ENCODE data around the gene TST. TPM values are rescaled to one million over a fixed set of nuclear protein-coding genes. Genes with fewer than 3 reads are reported as not detected.

Gene TST
- polyA plus RNA-seq, 1 donor from 2014 or later: 5.4 TPM

DNA sequence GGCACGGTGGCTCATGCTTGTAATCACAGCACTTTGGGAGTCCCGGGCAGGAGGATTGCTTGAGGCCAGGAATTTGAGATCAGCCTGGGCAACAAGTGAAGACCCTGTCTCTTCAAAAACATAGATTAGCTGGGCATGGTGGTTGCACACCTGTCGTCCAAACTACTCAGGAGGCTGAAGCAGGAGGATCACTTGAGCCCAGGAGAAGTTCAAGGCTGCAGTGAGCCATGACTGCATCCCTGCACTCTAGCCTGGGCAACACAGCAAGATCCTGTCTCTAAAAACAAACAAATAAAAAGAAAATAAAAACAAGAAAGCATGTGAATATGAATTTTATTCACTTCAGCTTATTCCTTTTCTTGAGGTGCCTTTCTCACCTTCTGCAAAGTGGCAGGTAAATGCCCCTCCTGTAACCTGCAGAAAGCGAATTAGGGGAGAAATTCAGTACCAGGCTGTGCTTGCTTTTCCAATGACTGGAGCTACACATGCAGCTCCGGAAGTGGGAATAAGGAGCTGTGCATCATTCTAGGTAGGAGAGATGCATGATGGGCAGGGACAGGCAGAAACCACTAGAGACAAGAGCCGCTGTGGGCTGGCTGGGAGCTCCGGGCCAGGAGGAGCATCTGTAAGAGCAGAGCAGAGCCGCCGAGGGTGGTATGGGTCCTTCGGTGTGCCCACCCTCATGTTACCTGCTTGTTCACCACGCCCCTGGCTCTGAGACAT lies 17.6 kb upstream of the TST start:
- no peaks in the 10 kb centered on the region for H3K79me2 ChIP-seq (replicated peaks; ENCODE audit: insufficient read depth, low read length)
- H3F3A ChIP-seq (ENCODE audit: insufficient read depth, low read length, poor library complexity, severe bottlenecking): no peaks in the 10 kb centered on the region
- no peak overlapping the region for H3K9ac ChIP-seq (ENCODE audit: low read length)
- H3K4me3 ChIP-seq (ENCODE audit: low read length): no peak overlapping the region
- no peaks in the 10 kb centered on the region for H3K36me3 ChIP-seq (ENCODE audit: insufficient read depth, low read length)
- no peaks in the 10 kb centered on the region for H4K20me1 ChIP-seq (ENCODE audit: insufficient read depth)
- no peaks in the 10 kb centered on the region for H3K9me3 ChIP-seq (ENCODE audit: low read length)
- H3K27ac ChIP-seq (ENCODE audit: low read length): no peak overlapping the region
- H3K27me3 ChIP-seq (ENCODE audit: insufficient read depth, low read depth, low read length): no peaks in the 10 kb centered on the region
- TF ChIP-seq MXI1 (conservative IDR thresholded peaks at IDR 0.05; ENCODE audit: poor library complexity, severe bottlenecking): no peak
- TF ChIP-seq SMC3 (conservative IDR thresholded peaks at IDR 0.05; ENCODE audit: poor library complexity): no peak
- TF ChIP-seq TAF1 (IDR thresholded peaks at IDR 0.05; ENCODE audit: low read depth): no peak
- TF ChIP-seq EP300 (conservative IDR thresholded peaks at IDR 0.05; ENCODE audit: poor library complexity, severe bottlenecking): no peak
- TF ChIP-seq, protein P1, sequence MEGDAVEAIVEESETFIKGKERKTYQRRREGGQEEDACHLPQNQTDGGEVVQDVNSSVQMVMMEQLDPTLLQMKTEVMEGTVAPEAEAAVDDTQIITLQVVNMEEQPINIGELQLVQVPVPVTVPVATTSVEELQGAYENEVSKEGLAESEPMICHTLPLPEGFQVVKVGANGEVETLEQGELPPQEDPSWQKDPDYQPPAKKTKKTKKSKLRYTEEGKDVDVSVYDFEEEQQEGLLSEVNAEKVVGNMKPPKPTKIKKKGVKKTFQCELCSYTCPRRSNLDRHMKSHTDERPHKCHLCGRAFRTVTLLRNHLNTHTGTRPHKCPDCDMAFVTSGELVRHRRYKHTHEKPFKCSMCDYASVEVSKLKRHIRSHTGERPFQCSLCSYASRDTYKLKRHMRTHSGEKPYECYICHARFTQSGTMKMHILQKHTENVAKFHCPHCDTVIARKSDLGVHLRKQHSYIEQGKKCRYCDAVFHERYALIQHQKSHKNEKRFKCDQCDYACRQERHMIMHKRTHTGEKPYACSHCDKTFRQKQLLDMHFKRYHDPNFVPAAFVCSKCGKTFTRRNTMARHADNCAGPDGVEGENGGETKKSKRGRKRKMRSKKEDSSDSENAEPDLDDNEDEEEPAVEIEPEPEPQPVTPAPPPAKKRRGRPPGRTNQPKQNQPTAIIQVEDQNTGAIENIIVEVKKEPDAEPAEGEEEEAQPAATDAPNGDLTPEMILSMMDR (IDR thresholded peaks at IDR 0.05; ENCODE audit: poor library complexity, severe bottlenecking): no peak
- no peak for TF ChIP-seq EZH2 (IDR thresholded peaks at IDR 0.05; ENCODE audit: borderline replicate concordance, insufficient read depth, low read length, poor library complexity, severe bottlenecking)
- no peak for TF ChIP-seq POLR2AphosphoS5 (IDR thresholded peaks at IDR 0.05)
- TF ChIP-seq RAD21 (conservative IDR thresholded peaks at IDR 0.05): no peak
- TF ChIP-seq, protein P2, sequence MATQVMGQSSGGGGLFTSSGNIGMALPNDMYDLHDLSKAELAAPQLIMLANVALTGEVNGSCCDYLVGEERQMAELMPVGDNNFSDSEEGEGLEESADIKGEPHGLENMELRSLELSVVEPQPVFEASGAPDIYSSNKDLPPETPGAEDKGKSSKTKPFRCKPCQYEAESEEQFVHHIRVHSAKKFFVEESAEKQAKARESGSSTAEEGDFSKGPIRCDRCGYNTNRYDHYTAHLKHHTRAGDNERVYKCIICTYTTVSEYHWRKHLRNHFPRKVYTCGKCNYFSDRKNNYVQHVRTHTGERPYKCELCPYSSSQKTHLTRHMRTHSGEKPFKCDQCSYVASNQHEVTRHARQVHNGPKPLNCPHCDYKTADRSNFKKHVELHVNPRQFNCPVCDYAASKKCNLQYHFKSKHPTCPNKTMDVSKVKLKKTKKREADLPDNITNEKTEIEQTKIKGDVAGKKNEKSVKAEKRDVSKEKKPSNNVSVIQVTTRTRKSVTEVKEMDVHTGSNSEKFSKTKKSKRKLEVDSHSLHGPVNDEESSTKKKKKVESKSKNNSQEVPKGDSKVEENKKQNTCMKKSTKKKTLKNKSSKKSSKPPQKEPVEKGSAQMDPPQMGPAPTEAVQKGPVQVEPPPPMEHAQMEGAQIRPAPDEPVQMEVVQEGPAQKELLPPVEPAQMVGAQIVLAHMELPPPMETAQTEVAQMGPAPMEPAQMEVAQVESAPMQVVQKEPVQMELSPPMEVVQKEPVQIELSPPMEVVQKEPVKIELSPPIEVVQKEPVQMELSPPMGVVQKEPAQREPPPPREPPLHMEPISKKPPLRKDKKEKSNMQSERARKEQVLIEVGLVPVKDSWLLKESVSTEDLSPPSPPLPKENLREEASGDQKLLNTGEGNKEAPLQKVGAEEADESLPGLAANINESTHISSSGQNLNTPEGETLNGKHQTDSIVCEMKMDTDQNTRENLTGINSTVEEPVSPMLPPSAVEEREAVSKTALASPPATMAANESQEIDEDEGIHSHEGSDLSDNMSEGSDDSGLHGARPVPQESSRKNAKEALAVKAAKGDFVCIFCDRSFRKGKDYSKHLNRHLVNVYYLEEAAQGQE (IDR thresholded peaks at IDR 0.05; ENCODE audit: borderline replicate concordance): no peak
- H2AFZ ChIP-seq (ENCODE audit: low read depth, low read length): no peak overlapping the region
- H3K4me2 ChIP-seq (ENCODE audit: low read length): no peak overlapping the region
- no peaks in the 10 kb centered on the region for H3K9me2 ChIP-seq (ENCODE audit: insufficient read depth, low read length)

DNA sequence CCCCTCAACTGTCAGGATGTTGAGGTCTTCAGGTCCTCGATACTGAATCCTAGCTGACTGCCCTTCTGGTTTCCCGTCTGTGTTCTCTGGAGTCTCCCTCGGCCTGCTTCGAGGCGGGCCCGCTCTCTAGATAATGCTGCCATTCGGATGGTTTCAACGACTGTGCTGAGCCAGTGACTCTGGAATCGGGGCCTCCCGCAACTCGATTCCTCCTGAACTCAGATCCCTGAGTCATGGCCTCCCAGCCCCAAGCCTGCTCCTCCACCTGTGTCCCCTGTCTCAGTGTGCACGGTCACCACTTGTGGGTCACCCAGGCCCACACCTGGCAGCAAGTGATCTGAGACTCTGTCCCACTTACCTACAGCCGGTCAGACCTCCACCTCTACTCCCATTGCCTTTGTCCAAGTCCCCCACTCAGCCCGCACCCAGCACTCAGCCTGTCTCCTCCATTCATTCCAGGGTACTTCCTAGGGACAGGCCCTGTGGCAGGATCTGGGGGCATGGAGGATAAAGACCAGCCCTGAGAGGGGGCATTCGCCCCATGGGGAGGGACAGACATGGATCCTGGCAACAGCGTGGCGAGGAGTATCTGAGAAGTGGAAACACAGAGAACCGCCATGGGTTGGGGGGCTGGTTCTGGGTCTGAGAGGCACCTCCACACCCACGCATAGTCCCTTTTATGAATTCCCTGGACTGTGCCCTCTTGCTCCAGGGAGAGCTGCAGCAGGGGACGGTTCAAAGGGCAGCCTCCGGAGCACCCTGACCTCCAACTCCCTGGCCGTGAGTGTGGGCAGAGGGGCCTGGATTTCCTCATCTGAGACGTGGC lies 14.6 kb upstream of the TST start:
- Histone ChIP-seq H3K9me2 (ENCODE audit: insufficient read depth, low read length) (no peaks in the 10 kb centered on the region), H4K20me1 (ENCODE audit: insufficient read depth) (no peaks in the 10 kb centered on the region), H3K79me2 (replicated peaks; ENCODE audit: insufficient read depth, low read length) (no peaks in the 10 kb centered on the region), H3F3A (ENCODE audit: insufficient read depth, low read length, poor library complexity, severe bottlenecking) (no peaks in the 10 kb centered on the region), H3K4me2 (ENCODE audit: low read length) (no peak overlapping the region), H3K9me3 (ENCODE audit: low read length) (no peaks in the 10 kb centered on the region), H3K4me3 (ENCODE audit: low read length) (no peak overlapping the region), H3K27me3 (ENCODE audit: insufficient read depth, low read depth, low read length) (no peaks in the 10 kb centered on the region), H3K9ac (ENCODE audit: low read length) (no peak overlapping the region), H3K27ac (ENCODE audit: low read length) (no peak overlapping the region), H2AFZ (ENCODE audit: low read depth, low read length) (no peak overlapping the region), H3K36me3 (ENCODE audit: insufficient read depth, low read length) (no peaks in the 10 kb centered on the region)
- TF ChIP-seq TAF1 (IDR thresholded peaks at IDR 0.05; ENCODE audit: low read depth) (no peak), POLR2AphosphoS5 (IDR thresholded peaks at IDR 0.05) (no peak), EZH2 (IDR thresholded peaks at IDR 0.05; ENCODE audit: borderline replicate concordance, insufficient read depth, low read length, poor library complexity, severe bottlenecking) (no peak), SMC3 (conservative IDR thresholded peaks at IDR 0.05; ENCODE audit: poor library complexity) (no peak), EP300 (conservative IDR thresholded peaks at IDR 0.05; ENCODE audit: poor library complexity, severe bottlenecking) (no peak)
- TF ChIP-seq, protein P2 (IDR thresholded peaks at IDR 0.05; ENCODE audit: borderline replicate concordance): no peak
- TF ChIP-seq, protein P1 (IDR thresholded peaks at IDR 0.05; ENCODE audit: poor library complexity, severe bottlenecking): no peak
